Breast epithelium (tissue), 4 donors: ENCODE measurements around the gene SMYD1. TPM values are rescaled to one million over a fixed set of nuclear protein-coding genes. Genes with fewer than 3 reads are reported as not detected.

Experiments
- DNase-seq, 2 donors: peaks; one replicate each; pipeline ENCODE4 v3.0.0-alpha.2; 2019; ENCODE audit warnings: low spot score in 2 of 2
- H3K27ac ChIP-seq, 2 donors: fragments of 200-600 bp; sonication (generic) in 1 of 2; one replicate each; pipeline ENCODE4 v1.5.1; 2016 to 2019; ENCODE audit warnings: mild to moderate bottlenecking in 1 of 2
- H3K27me3 ChIP-seq, 2 donors: fragments of 200-600 bp; sonication (generic) in 1 of 2; one replicate each; pipeline versions ENCODE4 v1.5.1 to v1.6.0; 2017 to 2019; ENCODE audit warnings: control low read depth in 1 of 2, mild to moderate bottlenecking in 1 of 2
- H3K36me3 ChIP-seq: fragments of 200-600 bp; one replicate; pipeline ENCODE4 v1.5.1; 2019
- H3K4me1 ChIP-seq, 2 donors: fragments of 200-600 bp; sonication (generic); one replicate each; pipeline ENCODE4 v1.5.1; 2016 to 2019; ENCODE audit warnings: control low read depth in 1 of 2
- H3K4me3 ChIP-seq, 3 donors: fragments of 200-600 bp; sonication (generic); 1 replicate in 2 of 3; 2 replicates in 1 of 3; pipeline ENCODE4 v1.5.1; 2016 to 2019; ENCODE audit warnings: mild to moderate bottlenecking in 3 of 3, moderate library complexity in 2 of 3
- H3K9me3 ChIP-seq, 2 donors: fragments of 200-600 bp; sonication (generic) in 1 of 2; one replicate each; pipeline ENCODE4 v1.5.1; 2016 to 2019; ENCODE audit warnings: control low read depth in 1 of 2
- CTCF ChIP-seq, 3 donors: fragments of 450-650 bp; IDR thresholded peaks; one replicate each; pipeline ENCODE4 v1.5.1; 2016 to 2017; ENCODE audit warnings: antibody characterized with exemption in 3 of 3, mild to moderate bottlenecking in 3 of 3, moderate library complexity in 3 of 3
- POLR2A ChIP-seq: fragments of 450-650 bp; IDR thresholded peaks from one replicate; pipeline ENCODE4 v1.6.1; 2016; ENCODE audit warnings: antibody characterized with exemption, mild to moderate bottlenecking, moderate library complexity
- POLR2AphosphoS5 ChIP-seq, 3 donors: sonication (generic); formaldehyde crosslinking; IDR thresholded peaks; one replicate each; pipeline ENCODE4 v1.6.1; 2017; ENCODE audit warnings: antibody characterized with exemption in 3 of 3
- intact Hi-C: fragments of 100-400 bp; cut with DNase I; formaldehyde crosslinking; loops from one replicate; pipeline ENCODE4 v1.15.1; 2023; ENCODE audit warnings: low total_unique reads
- total RNA-seq, 3 donors: library from RNA; depleted of rRNA; stranded (reverse); fragments of >200 nt; gene quantifications; one replicate each; pipeline ENCODE4 v1.1.0, GENCODE V29; 2016

Gene SMYD1
- total RNA-seq, 3 donors from 2014 or later, result 0.29 to 3.3 TPM; not detected in 1

GRCh38 chr2:88129313-88129959 is 61.8 kb downstream of the SMYD1 start:
- Histone ChIP-seq H3K27me3 (no peaks in the 10 kb centered on the region), H3K9me3 (no peaks in the 10 kb centered on the region), H3K36me3 (no peaks in the 10 kb centered on the region), H3K27ac (no peak overlapping the region), H3K4me3 (no peak overlapping the region), H3K4me1 (no peaks in the 10 kb centered on the region)
- intact Hi-C loops, result no loop called here
- TF ChIP-seq CTCF (IDR thresholded peaks at IDR 0.05) (no peak), POLR2AphosphoS5 (IDR thresholded peaks at IDR 0.05) (no peak), POLR2A (no peak)
- DNase-seq, result no peak

- no peaks in the 10 kb centered on the region for H3K4me1 ChIP-seq
- H3K27ac ChIP-seq, result no peak overlapping the region
- H3K9me3 ChIP-seq, result no peaks in the 10 kb centered on the region
- no peak for TF ChIP-seq POLR2AphosphoS5 (IDR thresholded peaks at IDR 0.05)
- no peak for TF ChIP-seq CTCF (IDR thresholded peaks at IDR 0.05)
- no peak for TF ChIP-seq POLR2A
- H3K36me3 ChIP-seq, result no peaks in the 10 kb centered on the region
- H3K27me3 ChIP-seq, result no peaks in the 10 kb centered on the region
- DNase-seq, result no peak
- intact Hi-C loops, result no loop called here
- no peak overlapping the region for H3K4me3 ChIP-seq
Measured at GRCh38 chr2:88131201-88131998, 63.8 kb downstream of the SMYD1 start.

- Histone ChIP-seq H3K36me3 (no peaks in the 10 kb centered on the region), H3K9me3 (no peaks in the 10 kb centered on the region), H3K4me3 (no peak overlapping the region), H3K27me3 (no peaks in the 10 kb centered on the region), H3K27ac (no peak overlapping the region), H3K4me1 (no peaks in the 10 kb centered on the region)
- no peak for TF ChIP-seq POLR2AphosphoS5 (IDR thresholded peaks at IDR 0.05)
- no peak for TF ChIP-seq CTCF (IDR thresholded peaks at IDR 0.05)
- no peak for TF ChIP-seq POLR2A
- no peak for DNase-seq
- intact Hi-C loops, result no loop called here
Measured at GRCh38 chr2:88131999-88132368, 64.4 kb downstream of the SMYD1 start.

GRCh38 chr2:88133875-88134274 is 66.2 kb downstream of the SMYD1 start:
- TF ChIP-seq POLR2A, result no peak
- TF ChIP-seq CTCF (IDR thresholded peaks at IDR 0.05), result no peak
- no peak for TF ChIP-seq POLR2AphosphoS5 (IDR thresholded peaks at IDR 0.05)
- Histone ChIP-seq H3K4me3 (no peak overlapping the region), H3K27me3 (no peaks in the 10 kb centered on the region), H3K9me3 (no peaks in the 10 kb centered on the region), H3K27ac (no peak overlapping the region), H3K4me1 (no peaks in the 10 kb centered on the region), H3K36me3 (no peaks in the 10 kb centered on the region)
- DNase-seq, result no peak
- intact Hi-C loops, result no loop called here

GRCh38 chr2:88136817-88137216 is 69.2 kb downstream of the SMYD1 start:
- intact Hi-C loops, result no loop called here
- TF ChIP-seq POLR2AphosphoS5 (IDR thresholded peaks at IDR 0.05) (no peak), CTCF (IDR thresholded peaks at IDR 0.05) (no peak), POLR2A (no peak)
- no peak overlapping the region for H3K27ac ChIP-seq

More at GRCh38 chr2:88136817-88137216, 69.2 kb downstream of the SMYD1 start:
- DNase-seq, result no peak
- no peaks in the 10 kb centered on the region for H3K9me3 ChIP-seq
- no peaks in the 10 kb centered on the region for H3K27me3 ChIP-seq
- H3K4me3 ChIP-seq, result no peak overlapping the region
- no peaks in the 10 kb centered on the region for H3K36me3 ChIP-seq
- no peaks in the 10 kb centered on the region for H3K4me1 ChIP-seq
